Prostate gland (tissue), 2 donors: ENCODE measurements around the gene VSIG2.

Experiments used
- CTCF ChIP-seq, 4 experiments: fragments of 200-600 bp in 2 of 4; fragments of 450-650 bp in 2 of 4; sonication (generic) in 2 of 4; IDR thresholded peaks; 1 replicate in 3 of 4; 2 replicates in 1 of 4; pipeline ENCODE4 v1.5.1; 2016 to 2019; ENCODE audit warnings: antibody characterized with exemption in 4 of 4, mild to moderate bottlenecking in 2 of 4, moderate library complexity in 2 of 4
- POLR2A ChIP-seq: fragments of 450-650 bp; IDR thresholded peaks from one replicate; pipeline ENCODE4 v1.6.1; 2016; ENCODE audit warnings: antibody characterized with exemption, mild to moderate bottlenecking
- POLR2AphosphoS5 ChIP-seq: sonication (generic); formaldehyde crosslinking; IDR thresholded peaks from one replicate; pipeline ENCODE4 v1.6.1; 2017; ENCODE audit warnings: antibody characterized with exemption

- no peak for TF ChIP-seq CTCF (IDR thresholded peaks at IDR 0.05)
- TF ChIP-seq POLR2AphosphoS5 = no peak
- no peak for TF ChIP-seq POLR2A
Observed at GRCh38 chr11:124762105-124762623, 10.1 kb upstream of the VSIG2 start, which contains the start of gene ESAM.
